GM12873 (cell line): Measurements from ENCODE around the gene PTPRN2.

Experiments used
- CTCF ChIP-seq: IDR thresholded peaks from 2 replicates; pipeline ENCODE4 v1.5.1; 2012; ENCODE audit warnings: low read depth, mild to moderate bottlenecking, moderate library complexity, low read length, control low read depth; ENCODE audit not compliant: insufficient read depth; ENCODE audit errors: missing control alignments

PTPRN2 gene

GRCh38 chr7:158549176-158549615 is 38.4 kb downstream of the PTPRN2 start:
- no peak for TF ChIP-seq CTCF

DNA sequence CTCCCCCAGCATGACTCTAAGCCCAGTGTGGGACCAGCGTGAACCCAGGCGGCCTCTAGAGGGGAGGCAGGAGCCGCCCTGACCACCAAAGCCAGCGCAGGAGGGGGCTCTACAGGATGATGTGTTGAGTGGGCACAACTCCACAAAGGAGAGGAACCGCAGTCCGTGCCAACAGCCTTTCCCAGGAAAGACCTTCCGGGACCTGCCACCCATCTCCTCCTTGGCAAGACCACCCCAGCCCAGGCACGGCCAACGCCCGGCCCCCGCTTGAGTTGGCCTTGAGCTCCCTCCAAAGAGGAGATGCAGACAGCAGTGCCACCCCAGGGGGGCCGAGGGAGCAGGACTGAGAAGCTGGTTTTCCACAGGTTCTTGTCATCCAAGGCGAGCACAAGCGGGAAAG is 38.9 kb downstream of the PTPRN2 start:
- TF ChIP-seq CTCF, result no peak

- TF ChIP-seq CTCF, result no peak
These were observed 39.8 kb downstream of the PTPRN2 start for GRCh38 chr7:158547817-158548216.

DNA sequence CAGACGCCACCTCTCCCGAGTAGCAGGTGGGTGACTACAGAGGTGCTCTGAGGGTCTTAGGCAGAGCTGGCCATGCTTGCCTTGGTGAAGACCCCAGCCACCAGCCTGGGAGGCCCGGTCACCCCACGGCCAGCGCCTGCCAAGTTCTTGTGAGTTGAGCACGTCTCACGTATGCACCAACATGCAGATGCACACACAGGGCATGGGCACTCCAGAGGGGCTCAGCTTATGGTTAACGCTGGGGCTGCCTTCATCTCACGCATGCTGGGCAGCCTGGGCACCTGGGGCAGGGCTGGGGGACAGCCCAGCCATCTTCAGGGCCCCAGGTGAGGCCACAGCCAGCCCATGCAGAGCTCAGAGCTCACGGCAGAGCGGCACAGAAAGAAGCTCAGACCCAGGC is 41.0 kb downstream of the PTPRN2 start:
- TF ChIP-seq CTCF, result no peak

GRCh38 chr7:158546214-158546613 is 41.4 kb downstream of the PTPRN2 start:
- no peak for TF ChIP-seq CTCF

DNA sequence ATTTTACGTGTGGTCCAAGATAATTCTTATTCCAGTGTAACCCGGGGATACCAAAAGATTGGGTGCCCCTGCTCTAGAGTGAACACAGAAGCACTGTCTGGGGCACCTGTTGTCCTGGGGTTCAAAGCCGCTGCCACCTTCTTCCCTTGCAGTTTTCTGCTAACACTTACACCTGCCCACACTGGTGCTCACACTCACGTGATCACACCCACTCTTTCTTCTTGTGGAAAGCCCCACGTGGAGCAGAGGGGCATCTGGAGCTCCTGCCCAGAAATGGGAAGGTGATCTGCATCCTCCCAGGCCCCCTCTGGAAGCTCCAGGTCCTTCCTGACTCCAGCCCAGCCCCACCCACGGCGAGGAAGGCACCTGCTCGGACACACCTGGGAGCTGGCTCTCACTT is 42.9 kb downstream of the PTPRN2 start:
- no peak for TF ChIP-seq CTCF

- TF ChIP-seq CTCF, result no peak
These were observed 43.8 kb downstream of the PTPRN2 start for GRCh38 chr7:158543840-158544239.
